HFF-Myc (cell line): Measurements from ENCODE around the gene KDM3A.

Experiments
- DNase-seq: peaks from one replicate; pipeline ENCODE4 v3.0.0-alpha.2; 2011; ENCODE audit warnings: low read depth; ENCODE audit errors: extremely low read depth
- H3K4me3 ChIP-seq: replicated peaks from 2 replicates; pipeline ENCODE4 v1.5.1; 2011; ENCODE audit warnings: low read depth, mild to moderate bottlenecking, control low read depth, low read length
- TF ChIP-seq, protein P1 (sequence below): IDR thresholded peaks from 2 replicates; pipeline ENCODE4 v1.5.1; 2012; ENCODE audit warnings: mild to moderate bottlenecking, low read depth, low read length, control low read depth; ENCODE audit errors: missing control alignments

Gene KDM3A, protein sequence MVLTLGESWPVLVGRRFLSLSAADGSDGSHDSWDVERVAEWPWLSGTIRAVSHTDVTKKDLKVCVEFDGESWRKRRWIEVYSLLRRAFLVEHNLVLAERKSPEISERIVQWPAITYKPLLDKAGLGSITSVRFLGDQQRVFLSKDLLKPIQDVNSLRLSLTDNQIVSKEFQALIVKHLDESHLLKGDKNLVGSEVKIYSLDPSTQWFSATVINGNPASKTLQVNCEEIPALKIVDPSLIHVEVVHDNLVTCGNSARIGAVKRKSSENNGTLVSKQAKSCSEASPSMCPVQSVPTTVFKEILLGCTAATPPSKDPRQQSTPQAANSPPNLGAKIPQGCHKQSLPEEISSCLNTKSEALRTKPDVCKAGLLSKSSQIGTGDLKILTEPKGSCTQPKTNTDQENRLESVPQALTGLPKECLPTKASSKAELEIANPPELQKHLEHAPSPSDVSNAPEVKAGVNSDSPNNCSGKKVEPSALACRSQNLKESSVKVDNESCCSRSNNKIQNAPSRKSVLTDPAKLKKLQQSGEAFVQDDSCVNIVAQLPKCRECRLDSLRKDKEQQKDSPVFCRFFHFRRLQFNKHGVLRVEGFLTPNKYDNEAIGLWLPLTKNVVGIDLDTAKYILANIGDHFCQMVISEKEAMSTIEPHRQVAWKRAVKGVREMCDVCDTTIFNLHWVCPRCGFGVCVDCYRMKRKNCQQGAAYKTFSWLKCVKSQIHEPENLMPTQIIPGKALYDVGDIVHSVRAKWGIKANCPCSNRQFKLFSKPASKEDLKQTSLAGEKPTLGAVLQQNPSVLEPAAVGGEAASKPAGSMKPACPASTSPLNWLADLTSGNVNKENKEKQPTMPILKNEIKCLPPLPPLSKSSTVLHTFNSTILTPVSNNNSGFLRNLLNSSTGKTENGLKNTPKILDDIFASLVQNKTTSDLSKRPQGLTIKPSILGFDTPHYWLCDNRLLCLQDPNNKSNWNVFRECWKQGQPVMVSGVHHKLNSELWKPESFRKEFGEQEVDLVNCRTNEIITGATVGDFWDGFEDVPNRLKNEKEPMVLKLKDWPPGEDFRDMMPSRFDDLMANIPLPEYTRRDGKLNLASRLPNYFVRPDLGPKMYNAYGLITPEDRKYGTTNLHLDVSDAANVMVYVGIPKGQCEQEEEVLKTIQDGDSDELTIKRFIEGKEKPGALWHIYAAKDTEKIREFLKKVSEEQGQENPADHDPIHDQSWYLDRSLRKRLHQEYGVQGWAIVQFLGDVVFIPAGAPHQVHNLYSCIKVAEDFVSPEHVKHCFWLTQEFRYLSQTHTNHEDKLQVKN (N-terminal part only)

DNA sequence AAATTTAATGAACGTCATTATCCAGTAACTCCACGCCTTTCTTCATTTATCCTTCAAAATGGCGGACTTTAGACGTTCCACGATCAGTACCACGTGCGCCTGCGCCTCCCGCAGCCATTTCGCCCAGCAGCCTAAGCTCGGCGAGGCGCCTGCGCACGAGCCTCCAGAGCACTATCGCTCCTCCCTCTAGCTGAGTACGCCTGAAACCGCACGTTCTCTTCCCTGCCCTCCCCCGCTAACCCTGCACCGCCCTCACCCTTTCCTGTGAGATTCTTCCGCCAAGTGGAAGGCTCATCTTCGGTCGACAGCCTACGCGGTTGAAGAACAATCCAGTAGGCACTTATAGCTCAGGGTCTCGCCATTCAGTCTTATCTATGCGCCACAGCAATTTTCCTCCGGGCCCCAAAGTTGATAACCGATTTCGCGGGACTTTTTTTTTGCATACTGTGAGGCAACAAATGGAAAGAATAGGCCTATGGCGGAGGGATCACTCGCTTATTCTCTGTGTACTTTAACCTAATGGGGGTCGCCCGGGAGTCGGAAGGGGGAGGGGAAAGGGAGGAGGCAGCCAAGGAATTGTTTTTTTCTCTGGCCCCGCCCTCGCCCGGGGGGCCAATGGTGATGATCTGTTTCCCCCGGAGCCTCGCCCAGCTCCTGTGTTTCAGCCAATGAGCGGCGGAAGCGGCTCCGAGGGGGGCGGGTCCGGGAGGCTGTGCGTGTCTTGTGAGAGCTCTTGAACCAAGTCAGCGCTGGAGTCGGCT lies at the start of gene KDM3A:
Gene KDM3A, plus strand, starts transcription at position 741 of the 761 bp plus-strand sequence. CDS start 677 bp downstream, outside the sequence.
- TF ChIP-seq, protein P1, sequence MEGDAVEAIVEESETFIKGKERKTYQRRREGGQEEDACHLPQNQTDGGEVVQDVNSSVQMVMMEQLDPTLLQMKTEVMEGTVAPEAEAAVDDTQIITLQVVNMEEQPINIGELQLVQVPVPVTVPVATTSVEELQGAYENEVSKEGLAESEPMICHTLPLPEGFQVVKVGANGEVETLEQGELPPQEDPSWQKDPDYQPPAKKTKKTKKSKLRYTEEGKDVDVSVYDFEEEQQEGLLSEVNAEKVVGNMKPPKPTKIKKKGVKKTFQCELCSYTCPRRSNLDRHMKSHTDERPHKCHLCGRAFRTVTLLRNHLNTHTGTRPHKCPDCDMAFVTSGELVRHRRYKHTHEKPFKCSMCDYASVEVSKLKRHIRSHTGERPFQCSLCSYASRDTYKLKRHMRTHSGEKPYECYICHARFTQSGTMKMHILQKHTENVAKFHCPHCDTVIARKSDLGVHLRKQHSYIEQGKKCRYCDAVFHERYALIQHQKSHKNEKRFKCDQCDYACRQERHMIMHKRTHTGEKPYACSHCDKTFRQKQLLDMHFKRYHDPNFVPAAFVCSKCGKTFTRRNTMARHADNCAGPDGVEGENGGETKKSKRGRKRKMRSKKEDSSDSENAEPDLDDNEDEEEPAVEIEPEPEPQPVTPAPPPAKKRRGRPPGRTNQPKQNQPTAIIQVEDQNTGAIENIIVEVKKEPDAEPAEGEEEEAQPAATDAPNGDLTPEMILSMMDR = no peak
- peak within 1 kb of the TSS; percentile 62 for H3K4me3 ChIP-seq
- DNase-seq = peak; percentile 96

DNA sequence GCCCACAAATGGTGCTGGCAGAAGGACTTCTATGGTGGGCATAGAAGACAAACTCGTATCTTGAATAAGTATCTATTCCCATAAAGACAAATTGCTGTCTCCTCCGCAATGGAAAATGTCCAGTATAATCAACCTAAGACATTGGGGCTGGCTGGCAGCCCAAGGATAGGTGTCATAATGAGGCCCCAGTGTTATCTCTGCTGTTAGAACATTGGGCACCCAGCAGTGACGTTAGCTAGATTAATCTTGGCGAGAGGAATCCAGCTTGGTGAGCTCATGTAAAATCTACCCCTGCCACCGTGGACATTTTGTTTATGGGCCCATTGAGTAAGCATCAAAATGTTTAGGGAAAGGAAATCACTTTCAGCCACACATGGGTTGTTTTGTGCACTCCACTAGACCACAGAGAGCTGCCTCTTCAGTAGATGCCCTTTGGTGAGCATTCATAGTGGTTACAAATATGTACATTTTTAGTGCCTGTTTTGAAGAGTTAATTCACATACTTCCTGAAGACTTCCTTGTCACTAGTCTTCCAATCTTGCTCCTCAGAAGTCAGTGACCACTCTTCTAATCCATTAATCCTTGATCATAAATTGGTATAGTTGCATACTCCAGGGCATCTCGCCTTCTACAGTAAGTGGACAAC lies 48.2 kb upstream of the KDM3A start:
- no peak for DNase-seq
- TF ChIP-seq, protein P1 = no peak
- no peak overlapping the region for H3K4me3 ChIP-seq

DNA sequence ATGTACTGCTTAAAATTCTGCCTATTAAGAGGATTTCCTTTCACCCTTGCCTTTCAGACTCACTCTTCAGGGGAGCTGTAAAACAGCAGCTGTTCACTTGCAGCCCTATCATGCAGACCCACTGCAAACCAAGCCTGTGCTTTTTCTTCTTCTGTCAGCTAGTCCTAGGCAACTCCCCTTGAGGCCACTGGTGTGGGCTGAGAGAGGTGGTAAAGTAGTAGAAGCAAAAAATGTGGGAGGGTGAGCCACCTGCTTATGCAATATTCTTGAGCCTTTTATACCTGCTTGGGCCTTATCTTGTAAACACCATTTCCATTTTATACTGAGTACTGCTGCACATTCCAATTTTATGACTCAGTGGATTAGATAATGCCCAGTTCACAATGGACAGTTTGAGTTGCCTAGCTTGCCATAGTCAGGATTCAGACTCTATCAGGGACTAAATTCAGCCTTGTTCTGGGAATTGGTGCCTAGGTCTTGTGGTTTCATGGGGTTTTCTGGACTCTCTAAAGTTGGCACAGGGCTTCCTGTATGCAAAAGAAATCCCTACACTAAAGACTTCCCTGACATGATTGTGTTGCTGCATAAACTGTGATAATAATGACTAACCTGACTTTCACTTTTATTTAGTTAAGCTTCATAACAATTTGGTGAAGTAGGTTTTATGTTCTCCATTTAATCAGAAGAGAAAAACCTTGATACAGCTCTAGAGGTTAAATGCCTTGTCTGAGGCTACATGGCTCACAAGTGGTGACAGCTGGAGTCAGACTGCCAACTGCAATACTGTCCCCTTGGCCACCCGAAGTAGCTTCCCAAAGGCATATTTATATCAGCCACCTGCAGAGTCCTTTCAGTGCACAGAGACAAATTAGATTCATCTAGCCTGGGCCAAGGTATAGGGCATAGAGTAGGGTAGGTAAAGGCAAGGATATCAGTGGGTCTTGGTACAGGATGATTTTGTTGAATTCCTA lies 47.4 kb upstream of the KDM3A start:
- DNase-seq = no peak
- TF ChIP-seq, protein P1 = no peak
- no peak overlapping the region for H3K4me3 ChIP-seq

DNA sequence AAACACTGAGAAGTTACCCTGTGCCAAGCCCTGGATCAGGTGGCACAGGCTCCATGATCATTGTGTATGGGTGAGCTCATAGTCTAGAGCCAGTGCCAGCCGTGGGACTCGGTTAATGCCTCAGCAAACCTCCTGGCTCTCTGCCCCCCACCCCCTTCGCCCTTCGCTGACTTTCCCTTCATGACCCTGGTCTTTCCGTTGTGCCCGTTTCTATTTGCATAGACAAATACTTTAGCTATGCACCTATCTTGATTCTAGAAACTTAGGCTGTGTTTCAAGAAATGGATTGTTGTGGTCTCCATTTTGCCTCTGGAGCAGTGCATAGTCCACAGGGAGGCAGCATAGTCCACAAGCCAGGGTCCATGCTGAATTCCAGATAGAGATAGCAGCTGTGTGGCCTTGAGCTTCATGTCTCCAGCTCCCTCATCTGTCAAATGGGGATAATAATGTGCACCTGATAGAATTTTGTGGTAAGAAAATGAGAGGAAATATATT lies 44.8 kb upstream of the KDM3A start:
- no peak for DNase-seq
- no peak overlapping the region for H3K4me3 ChIP-seq
- TF ChIP-seq, protein P1 = peak; percentile 42

DNA sequence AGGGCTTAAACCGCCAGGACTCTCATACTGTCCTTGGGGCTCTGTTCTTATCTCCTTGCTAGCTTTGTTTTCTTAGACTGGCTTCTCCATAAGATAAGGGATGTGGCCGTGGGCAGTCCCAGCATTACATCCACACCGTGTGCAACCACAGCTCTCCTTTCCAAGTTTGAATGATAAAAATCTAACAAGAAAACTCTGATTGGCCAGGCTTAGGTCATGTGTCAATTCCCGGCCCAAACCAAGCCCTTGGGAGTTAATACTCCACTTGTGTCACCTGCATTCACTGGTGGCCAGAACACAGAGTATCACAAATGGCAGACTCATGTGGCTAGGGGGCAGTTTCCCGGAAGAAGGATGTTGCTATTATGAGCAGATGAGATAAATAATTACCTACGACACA lies 43.2 kb upstream of the KDM3A start:
- no peak overlapping the region for H3K4me3 ChIP-seq
- DNase-seq = no peak
- TF ChIP-seq, protein P1 = no peak
